Uterus (tissue), 4 donors: ENCODE results near the gene SYDE2. TPM values are rescaled to one million over a fixed set of nuclear protein-coding genes. Genes with fewer than 3 reads are reported as not detected.
"Not testable (repeated sequence)": the region's sequence is repeated elsewhere in the genome, so short reads cannot be mapped to it uniquely, and the experiment has no call there.

ENCODE experiments used
- DNase-seq, 2 donors: peaks; one replicate each; pipeline ENCODE4 v3.0.0-alpha.2; 2019 to 2020
- H3K27ac ChIP-seq, 2 donors: fragments of 200-600 bp; sonication (generic); 1 replicate in 1 of 2; 2 replicates in 1 of 2; pipeline ENCODE4 v1.5.1; 2016 to 2018
- H3K27me3 ChIP-seq, 2 donors: fragments of 200-600 bp; sonication (generic); one replicate each; pipeline ENCODE4 v1.5.1; 2018 to 2019; ENCODE audit warnings: control low read depth in 1 of 2
- H3K36me3 ChIP-seq, 2 donors: fragments of 200-600 bp; sonication (generic); one replicate each; pipeline ENCODE4 v1.5.1; 2019; ENCODE audit warnings: control low read depth in 1 of 2
- H3K4me1 ChIP-seq, 2 donors: fragments of 200-600 bp; sonication (generic); one replicate each; pipeline ENCODE4 v1.5.1; 2018 to 2019; ENCODE audit warnings: control low read depth in 1 of 2
- H3K4me3 ChIP-seq, 2 donors: fragments of 200-600 bp; sonication (generic); 1 replicate in 1 of 2; 2 replicates in 1 of 2; pipeline ENCODE4 v1.5.1; 2018 to 2019; ENCODE audit warnings: mild to moderate bottlenecking in 1 of 2
- H3K9me3 ChIP-seq, 2 donors: fragments of 200-600 bp; sonication (generic); one replicate each; pipeline ENCODE4 v1.5.1; 2019; ENCODE audit warnings: control low read depth in 1 of 2
- POLR2A ChIP-seq, 2 donors: fragments of 450-650 bp; IDR thresholded peaks; one replicate each; pipeline ENCODE4 v1.6.1; 2016; ENCODE audit warnings: antibody characterized with exemption in 2 of 2, mild to moderate bottlenecking in 1 of 2, moderate library complexity in 1 of 2
- intact Hi-C: fragments of 100-400 bp; cut with DNase I; formaldehyde crosslinking; loops from one replicate; pipeline ENCODE4 v1.15.1; 2023; ENCODE audit warnings: low total_unique reads
- total RNA-seq, 4 donors: library from RNA; depleted of rRNA in 3 of 4; stranded (reverse); fragments of >200 nt in 3 of 4; gene quantifications; one replicate each; pipeline versions ENCODE4 v1.1.0 to v1.2.4, GENCODE V29; 2014 to 2023
- TF ChIP-seq, protein P1 (sequence below), 4 experiments: fragments of 200-600 bp in 2 of 4; fragments of 450-650 bp in 2 of 4; sonication (generic) in 2 of 4; IDR thresholded peaks; one replicate each; pipeline ENCODE4 v1.5.1; 2016 to 2019; ENCODE audit warnings: antibody characterized with exemption in 4 of 4, mild to moderate bottlenecking in 2 of 4, moderate library complexity in 1 of 4
- donor health status: DM: yes; HTN: yes; CAD: no.

SYDE2 gene, protein sequence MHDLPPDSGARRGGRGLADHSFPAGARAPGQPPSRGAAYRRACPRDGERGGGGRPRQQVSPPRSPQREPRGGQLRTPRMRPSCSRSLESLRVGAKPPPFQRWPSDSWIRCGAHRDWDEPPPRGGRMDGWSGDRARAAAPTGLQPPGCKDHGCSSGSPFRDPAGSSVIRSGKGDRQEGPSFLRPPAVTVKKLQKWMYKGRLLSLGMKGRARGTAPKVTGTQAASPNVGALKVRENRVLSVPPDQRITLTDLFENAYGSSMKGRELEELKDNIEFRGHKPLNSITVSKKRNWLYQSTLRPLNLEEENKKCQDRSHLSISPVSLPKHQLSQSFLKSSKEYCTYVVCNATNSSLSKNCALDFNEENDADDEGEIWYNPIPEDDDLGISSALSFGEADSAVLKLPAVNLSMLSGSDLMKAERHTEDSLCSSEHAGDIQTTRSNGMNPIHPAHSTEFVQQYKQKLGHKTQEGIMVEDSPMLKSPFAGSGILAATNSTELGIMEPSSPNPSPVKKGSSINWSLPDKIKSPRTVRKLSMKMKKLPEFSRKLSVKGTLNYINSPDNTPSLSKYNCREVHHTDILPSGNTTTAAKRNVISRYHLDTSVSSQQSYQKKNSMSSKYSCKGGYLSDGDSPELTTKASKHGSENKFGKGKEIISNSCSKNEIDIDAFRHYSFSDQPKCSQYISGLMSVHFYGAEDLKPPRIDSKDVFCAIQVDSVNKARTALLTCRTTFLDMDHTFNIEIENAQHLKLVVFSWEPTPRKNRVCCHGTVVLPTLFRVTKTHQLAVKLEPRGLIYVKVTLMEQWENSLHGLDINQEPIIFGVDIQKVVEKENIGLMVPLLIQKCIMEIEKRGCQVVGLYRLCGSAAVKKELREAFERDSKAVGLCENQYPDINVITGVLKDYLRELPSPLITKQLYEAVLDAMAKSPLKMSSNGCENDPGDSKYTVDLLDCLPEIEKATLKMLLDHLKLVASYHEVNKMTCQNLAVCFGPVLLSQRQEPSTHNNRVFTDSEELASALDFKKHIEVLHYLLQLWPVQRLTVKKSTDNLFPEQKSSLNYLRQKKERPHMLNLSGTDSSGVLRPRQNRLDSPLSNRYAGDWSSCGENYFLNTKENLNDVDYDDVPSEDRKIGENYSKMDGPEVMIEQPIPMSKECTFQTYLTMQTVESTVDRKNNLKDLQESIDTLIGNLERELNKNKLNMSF
- 10 to 100 TPM in 3 of 4 donors, 1 to 10 TPM in 1; 5.3 to 24.3 (median 14.6) TPM for total RNA-seq

DNA sequence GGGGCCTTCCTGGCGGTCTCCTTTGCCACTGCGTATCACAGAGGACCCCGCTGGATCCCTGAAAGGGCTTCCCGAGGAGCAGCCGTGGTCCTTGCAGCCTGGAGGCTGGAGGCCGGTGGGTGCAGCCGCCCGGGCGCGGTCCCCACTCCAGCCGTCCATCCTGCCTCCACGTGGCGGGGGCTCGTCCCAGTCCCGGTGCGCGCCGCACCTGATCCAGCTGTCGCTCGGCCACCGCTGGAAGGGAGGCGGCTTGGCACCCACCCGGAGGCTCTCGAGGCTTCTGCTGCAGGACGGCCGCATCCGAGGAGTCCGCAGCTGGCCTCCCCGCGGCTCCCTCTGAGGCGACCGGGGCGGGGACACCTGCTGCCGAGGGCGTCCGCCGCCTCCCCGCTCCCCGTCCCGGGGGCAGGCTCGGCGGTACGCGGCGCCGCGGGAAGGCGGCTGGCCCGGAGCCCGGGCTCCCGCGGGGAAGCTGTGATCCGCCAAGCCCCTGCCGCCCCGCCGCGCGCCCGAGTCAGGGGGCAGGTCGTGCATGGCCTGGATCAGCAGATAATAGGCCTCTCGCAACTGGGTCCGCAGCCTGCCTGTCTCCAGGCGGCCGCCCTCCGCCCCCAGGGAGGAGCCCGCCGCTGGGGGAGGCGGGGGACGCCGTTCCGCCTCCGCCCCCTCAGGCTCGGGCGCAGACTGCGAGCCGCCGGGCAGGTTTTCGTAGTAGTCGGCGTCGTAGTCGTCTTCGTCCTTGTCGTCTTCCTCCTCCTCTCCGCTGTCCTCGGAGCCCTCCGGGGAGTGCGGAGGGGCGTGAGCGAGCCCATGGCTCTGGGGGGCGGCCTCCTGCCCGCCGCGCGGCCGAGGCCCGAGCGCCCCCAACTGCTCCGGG is at the start of gene SYDE2:
Gene SYDE2 (minus strand): TSS at position 554 of the 877 bp plus-strand sequence. CDS start 20 bp downstream, at position 534.
- no peaks in the 10 kb centered on the region for H3K9me3 ChIP-seq
- H3K36me3 ChIP-seq, result no peaks in the 10 kb centered on the region
- TF ChIP-seq, protein P1, sequence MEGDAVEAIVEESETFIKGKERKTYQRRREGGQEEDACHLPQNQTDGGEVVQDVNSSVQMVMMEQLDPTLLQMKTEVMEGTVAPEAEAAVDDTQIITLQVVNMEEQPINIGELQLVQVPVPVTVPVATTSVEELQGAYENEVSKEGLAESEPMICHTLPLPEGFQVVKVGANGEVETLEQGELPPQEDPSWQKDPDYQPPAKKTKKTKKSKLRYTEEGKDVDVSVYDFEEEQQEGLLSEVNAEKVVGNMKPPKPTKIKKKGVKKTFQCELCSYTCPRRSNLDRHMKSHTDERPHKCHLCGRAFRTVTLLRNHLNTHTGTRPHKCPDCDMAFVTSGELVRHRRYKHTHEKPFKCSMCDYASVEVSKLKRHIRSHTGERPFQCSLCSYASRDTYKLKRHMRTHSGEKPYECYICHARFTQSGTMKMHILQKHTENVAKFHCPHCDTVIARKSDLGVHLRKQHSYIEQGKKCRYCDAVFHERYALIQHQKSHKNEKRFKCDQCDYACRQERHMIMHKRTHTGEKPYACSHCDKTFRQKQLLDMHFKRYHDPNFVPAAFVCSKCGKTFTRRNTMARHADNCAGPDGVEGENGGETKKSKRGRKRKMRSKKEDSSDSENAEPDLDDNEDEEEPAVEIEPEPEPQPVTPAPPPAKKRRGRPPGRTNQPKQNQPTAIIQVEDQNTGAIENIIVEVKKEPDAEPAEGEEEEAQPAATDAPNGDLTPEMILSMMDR (IDR thresholded peaks at IDR 0.05), result no peak
- TF ChIP-seq POLR2A (IDR thresholded peaks at IDR 0.05), result peak; percentile 44 to 75
- H3K27ac ChIP-seq, result peak within 1 kb of the TSS; percentile 92 to 99
- peak within 1 kb of the TSS; percentile 54 to 92 for H3K4me3 ChIP-seq
- H3K27me3 ChIP-seq, result no peaks in the 10 kb centered on the region
- peaks cover 0 to 8% of the 10 kb centered on the region in 2 donors for H3K4me1 ChIP-seq
- DNase-seq, result peak; percentile 77 to 81
- intact Hi-C loops, result loop anchor here (5.0 kb wide), 1 partner anchor 57 kb away; the partner anchor contains the start of gene C1orf52

- intact Hi-C loops, H3K4me1 ChIP-seq, DNase-seq, H3K4me3 ChIP-seq, H3K9me3 ChIP-seq, H3K27me3 ChIP-seq, H3K27ac ChIP-seq, H3K36me3 ChIP-seq: not testable (repeated sequence)
Measured at GRCh38 chr1:85249042-85249441, 48.2 kb upstream of the SYDE2 start.

DNA sequence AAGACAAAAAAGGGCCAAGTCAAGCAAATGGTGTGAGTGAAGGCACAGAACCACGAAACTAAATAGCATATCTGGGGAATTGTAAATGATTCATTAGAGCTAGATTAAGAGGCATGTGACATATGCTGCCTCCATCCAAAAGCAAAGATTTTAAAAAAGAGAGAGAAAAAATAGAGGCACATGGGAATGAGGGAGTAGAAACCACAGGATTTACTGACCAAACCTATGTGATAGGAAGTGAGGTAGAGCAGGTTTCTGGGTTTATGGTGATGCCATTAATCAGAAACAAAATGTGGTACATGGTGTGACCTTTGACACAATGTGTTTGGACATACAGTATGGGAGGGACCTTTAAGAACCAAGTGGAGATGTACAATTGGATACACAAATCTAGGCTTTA is 45.1 kb upstream of the SYDE2 start:
- no peak overlapping the region for H3K4me3 ChIP-seq
- H3K4me1 ChIP-seq, result peaks cover 0 to 11% of the 10 kb centered on the region in 2 donors
- no peaks in the 10 kb centered on the region for H3K9me3 ChIP-seq
- H3K27ac ChIP-seq, result peak overlapping the region; percentile 28 to 58
- no peak for DNase-seq
- TF ChIP-seq POLR2A (IDR thresholded peaks at IDR 0.05), result no peak
- TF ChIP-seq, protein P1 (IDR thresholded peaks at IDR 0.05), result no peak
- no peaks in the 10 kb centered on the region for H3K36me3 ChIP-seq
- intact Hi-C loops, result no loop called here
- H3K27me3 ChIP-seq, result no peaks in the 10 kb centered on the region

GRCh38 chr1:85245456-85245855 is 44.6 kb upstream of the SYDE2 start:
- Histone ChIP-seq H3K27me3 (no peaks in the 10 kb centered on the region), H3K36me3 (no peaks in the 10 kb centered on the region), H3K4me1 (peaks cover 0 to 11% of the 10 kb centered on the region in 2 donors), H3K9me3 (no peaks in the 10 kb centered on the region), H3K27ac (peak overlapping the region; percentile 28 to 58), H3K4me3 (no peak overlapping the region)
- TF ChIP-seq POLR2A (IDR thresholded peaks at IDR 0.05), result no peak
- TF ChIP-seq, protein P1 (IDR thresholded peaks at IDR 0.05), result no peak
- DNase-seq, result no peak
- intact Hi-C loops, result no loop called here
